Muscle of leg (tissue), 11 donors: ENCODE data around the gene NID1. TPM values are rescaled to one million over a fixed set of nuclear protein-coding genes. Genes with fewer than 3 reads are reported as not detected.

Experiments
- DNase-seq: peaks from one replicate; pipeline ENCODE4 v3.0.0; 2013
- H3K27ac ChIP-seq: one replicate; pipeline ENCODE4 v1.5.1; 2013; ENCODE audit warnings: mild to moderate bottlenecking, low read length, control low read depth
- H3K27me3 ChIP-seq: one replicate; pipeline ENCODE4 v1.6.1; 2013; ENCODE audit warnings: low read length; ENCODE audit not compliant: control insufficient read depth, insufficient read depth
- H3K36me3 ChIP-seq: one replicate; pipeline ENCODE4 v1.6.1; 2013; ENCODE audit warnings: low read length; ENCODE audit not compliant: control insufficient read depth, insufficient read depth
- H3K4me1 ChIP-seq: one replicate; pipeline ENCODE4 v1.6.1; 2013; ENCODE audit warnings: low read length; ENCODE audit not compliant: control insufficient read depth, insufficient read depth
- H3K4me3 ChIP-seq: one replicate; pipeline ENCODE4 v1.5.1; 2013; ENCODE audit warnings: low read length, control low read depth
- H3K9me3 ChIP-seq: replicated peaks from 2 replicates; pipeline ENCODE4 v1.6.1; 2013; ENCODE audit warnings: low read depth, low read length; ENCODE audit not compliant: control insufficient read depth
- WGBS: methylation state at CpG from one replicate; pipeline ENCODE4 v1.1.5; 2013; ENCODE audit warnings: missing lambda C conversion rate; ENCODE audit not compliant: insufficient coverage; 5-methylcytosine and 5-hydroxymethylcytosine counted together
- polyA plus RNA-seq, 8 donors: library from polyadenylated mRNA; unstranded; fragments of 120-200 nt; gene quantifications; one replicate each; pipeline versions ENCODE4 v1.2.1 to v1.2.3, GENCODE V29; 2013; ENCODE audit warnings: inconsistent platforms in 1 of 8, low replicate concordance in 1 of 8; ENCODE audit not compliant: insufficient read length in 8 of 8, insufficient read depth in 1 of 8
- total RNA-seq: library from RNA; stranded (reverse); fragments of 120-200 nt; gene quantifications from one replicate; pipeline ENCODE4 v1.2.4, GENCODE V29; 2013

The NID1 gene
- total and polyA plus RNA-seq, 9 donors, result 92.3 to 323 (median 246) TPM

DNA sequence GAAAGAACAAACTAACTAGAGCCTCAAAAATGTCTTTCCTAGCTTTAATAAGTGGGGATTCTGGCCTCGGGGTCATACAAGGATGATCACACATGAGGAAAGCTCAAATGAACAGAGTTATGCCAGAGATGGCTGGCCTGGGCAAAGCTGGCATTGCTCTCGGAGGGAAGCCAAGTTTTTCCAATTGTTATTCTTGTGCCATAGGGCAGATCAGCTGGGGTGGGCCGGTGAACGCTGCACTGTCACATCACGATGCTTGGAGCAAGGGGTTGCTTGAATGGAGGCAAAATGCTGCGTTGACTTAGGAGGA lies 122.3 kb downstream of the NID1 start:
- 94% methylated on average over 4 of the region's 6 CpGs for WGBS

GRCh38 chr1:235941876-235942624 lies 122.8 kb downstream of the NID1 start:
- Histone ChIP-seq H3K4me3 (no peak overlapping the region), H3K9me3 (no peaks in the 10 kb centered on the region), H3K4me1 (no peaks in the 10 kb centered on the region), H3K27ac (no peak overlapping the region), H3K36me3 (no peaks in the 10 kb centered on the region), H3K27me3 (no peaks in the 10 kb centered on the region)
- WGBS, result 80% methylated on average over 7 of the region's 12 CpGs
- no peak for DNase-seq

More for the DNA sequence above, 122.3 kb downstream of the NID1 start:
- no peak overlapping the region for H3K4me3 ChIP-seq
- no peaks in the 10 kb centered on the region for H3K9me3 ChIP-seq
- H3K27me3 ChIP-seq, result no peaks in the 10 kb centered on the region
- H3K27ac ChIP-seq, result no peak overlapping the region
- no peak for DNase-seq
- H3K4me1 ChIP-seq, result no peaks in the 10 kb centered on the region
- H3K36me3 ChIP-seq, result no peaks in the 10 kb centered on the region

DNA sequence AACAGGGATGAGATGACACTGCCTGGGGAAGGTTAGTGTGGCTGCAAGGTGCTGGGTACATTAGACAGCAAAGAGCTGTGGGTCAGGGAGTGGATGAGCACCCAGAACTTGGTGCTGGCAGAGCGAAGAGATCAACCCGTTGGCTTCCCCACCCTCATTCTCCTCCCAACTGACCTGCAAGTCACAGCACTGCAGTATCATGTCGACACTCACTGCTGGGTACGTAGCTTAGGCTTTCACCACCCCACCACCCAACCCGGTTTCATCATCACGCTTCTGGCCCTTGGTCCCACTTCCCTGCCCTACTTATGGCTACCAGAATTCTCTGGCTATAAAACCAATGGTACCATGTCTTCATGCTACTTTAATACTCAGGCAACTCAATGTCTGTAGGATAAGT lies 124.6 kb downstream of the NID1 start:
- H3K27ac ChIP-seq, result no peak overlapping the region

DNA sequence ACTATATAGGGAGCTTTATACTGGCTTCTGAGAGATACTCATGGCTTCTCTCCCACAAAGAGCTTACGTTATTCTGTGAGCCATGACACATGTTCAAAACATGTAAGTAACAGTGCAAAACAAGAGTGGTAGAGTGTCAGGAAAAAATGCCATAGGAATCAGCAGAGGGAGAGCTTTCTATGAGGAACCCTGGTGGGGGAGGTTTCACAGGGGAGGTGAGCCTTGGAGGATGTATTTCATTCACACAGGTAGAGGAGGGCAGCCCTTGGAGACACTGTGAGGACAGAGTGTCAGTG lies 125.5 kb downstream of the NID1 start:
- no peaks in the 10 kb centered on the region for H3K9me3 ChIP-seq
- no peaks in the 10 kb centered on the region for H3K27me3 ChIP-seq
- no peak overlapping the region for H3K4me3 ChIP-seq
- DNase-seq, result no peak
- H3K36me3 ChIP-seq, result no peaks in the 10 kb centered on the region
- H3K27ac ChIP-seq, result no peak overlapping the region
- no CpG with 5 or more reads among the region's 1 CpG for WGBS
- peaks cover 3% of the 10 kb centered on the region for H3K4me1 ChIP-seq

More for the DNA sequence above, 124.6 kb downstream of the NID1 start:
- no peak for DNase-seq
- 85% methylated on average over 6 of the region's 6 CpGs for WGBS
- H3K4me1 ChIP-seq, result peaks cover 3% of the 10 kb centered on the region
- no peak overlapping the region for H3K4me3 ChIP-seq
- no peaks in the 10 kb centered on the region for H3K9me3 ChIP-seq
- no peaks in the 10 kb centered on the region for H3K27me3 ChIP-seq
- H3K36me3 ChIP-seq, result no peaks in the 10 kb centered on the region

- WGBS, result 88% methylated on average over 1 of the region's 7 CpGs
- no peak overlapping the region for H3K27ac ChIP-seq
Measured at GRCh38 chr1:235938709-235939479, 126.0 kb downstream of the NID1 start.

DNA sequence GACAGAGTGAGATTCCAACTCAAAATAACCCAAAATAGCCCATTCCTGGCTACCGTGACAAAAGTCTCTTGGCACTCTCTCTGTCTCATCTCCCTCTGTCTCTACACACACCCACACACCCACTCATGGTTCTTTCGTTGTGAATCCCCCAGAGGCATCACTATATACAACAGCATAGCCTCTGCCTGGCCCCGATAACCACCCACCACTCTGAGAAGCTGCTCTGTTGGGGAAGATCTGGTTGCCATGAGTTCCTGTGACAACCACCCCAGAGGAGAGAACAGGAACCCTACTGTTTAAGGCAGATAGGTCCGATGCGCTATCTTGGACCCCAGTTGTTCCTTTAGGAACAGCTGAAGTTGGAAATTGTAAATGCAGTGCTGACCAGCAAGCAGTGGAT lies 127.8 kb downstream of the NID1 start:
- DNase-seq, result no peak
- no peaks in the 10 kb centered on the region for H3K36me3 ChIP-seq
- peaks cover 6% of the 10 kb centered on the region for H3K4me1 ChIP-seq
- H3K4me3 ChIP-seq, result no peak overlapping the region
- H3K27me3 ChIP-seq, result no peaks in the 10 kb centered on the region
- H3K9me3 ChIP-seq, result no peaks in the 10 kb centered on the region
- WGBS, result 72% methylated on average over 3 of the region's 5 CpGs
- H3K27ac ChIP-seq, result no peak overlapping the region

More at GRCh38 chr1:235938709-235939479, 126.0 kb downstream of the NID1 start:
- peak; percentile 62 for DNase-seq
- Histone ChIP-seq H3K4me3 (no peak overlapping the region), H3K9me3 (no peaks in the 10 kb centered on the region), H3K27me3 (no peaks in the 10 kb centered on the region), H3K36me3 (no peaks in the 10 kb centered on the region), H3K4me1 (peaks cover 3% of the 10 kb centered on the region)

GRCh38 chr1:235935235-235936225 lies 129.4 kb downstream of the NID1 start:
- Histone ChIP-seq H3K4me1 (peaks cover 6% of the 10 kb centered on the region), H3K27ac (no peak overlapping the region), H3K4me3 (no peak overlapping the region), H3K9me3 (no peaks in the 10 kb centered on the region), H3K36me3 (no peaks in the 10 kb centered on the region), H3K27me3 (no peaks in the 10 kb centered on the region)
- DNase-seq, result peak; percentile 65
- 65% methylated on average over 13 of the region's 23 CpGs for WGBS

DNA sequence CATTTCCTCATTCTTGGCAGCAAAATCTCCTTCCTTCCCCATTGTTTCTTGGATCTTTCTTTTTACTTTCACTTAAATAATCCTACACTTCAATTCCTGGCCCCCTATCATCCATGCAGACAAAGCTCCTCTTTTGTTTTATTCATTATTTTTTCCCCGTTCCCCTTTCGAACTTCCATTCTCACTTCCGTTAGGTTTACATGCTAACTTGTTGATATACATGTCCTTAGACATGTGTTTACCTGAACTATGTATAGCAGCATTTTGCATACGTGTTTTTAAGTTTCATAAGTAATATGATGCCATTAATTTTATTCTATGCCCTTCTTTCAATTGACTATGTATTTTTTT lies 131.1 kb downstream of the NID1 start:
- H3K4me1 ChIP-seq, result peaks cover 10% of the 10 kb centered on the region
- no CpG with 5 or more reads among the region's 4 CpGs for WGBS
- DNase-seq, result no peak
- H3K27ac ChIP-seq, result no peak overlapping the region
- H3K36me3 ChIP-seq, result no peaks in the 10 kb centered on the region
- no peaks in the 10 kb centered on the region for H3K9me3 ChIP-seq
- no peaks in the 10 kb centered on the region for H3K27me3 ChIP-seq
- H3K4me3 ChIP-seq, result no peak overlapping the region

GRCh38 chr1:235933017-235933765 lies 131.7 kb downstream of the NID1 start:
- Histone ChIP-seq H3K4me3 (no peak overlapping the region), H3K27me3 (no peaks in the 10 kb centered on the region), H3K9me3 (no peaks in the 10 kb centered on the region), H3K4me1 (peaks cover 10% of the 10 kb centered on the region), H3K27ac (no peak overlapping the region), H3K36me3 (no peaks in the 10 kb centered on the region)
- peak; percentile 56 for DNase-seq
- 76% methylated on average over 5 of the region's 8 CpGs for WGBS
